Chondrocyte (in vitro differentiated cells): ENCODE data around the gene MRPL14. TPM values are rescaled to one million over a fixed set of nuclear protein-coding genes. Genes with fewer than 3 reads are reported as not detected.

ENCODE experiments used
- DNase-seq: peaks from one replicate; pipeline ENCODE4 v3.0.0; 2021; ENCODE audit warnings: mixed read lengths, low spot score
- H3K27ac Mint-ChIP-seq: one replicate; pipeline ENCODE4 v1.8.0; 2021; ENCODE audit warnings: mild to moderate bottlenecking, moderate library complexity, mixed read lengths; ENCODE audit not compliant: unreplicated experiment
- H3K27me3 Mint-ChIP-seq: 2 replicates; pipeline ENCODE4 v1.8.0; 2021; ENCODE audit warnings: low read depth, mixed read lengths
- H3K36me3 Mint-ChIP-seq: 2 replicates; pipeline ENCODE4 v1.8.0; 2021; ENCODE audit warnings: low read depth, mixed read lengths
- H3K4me1 Mint-ChIP-seq: 2 replicates; pipeline ENCODE4 v1.8.0; 2021; ENCODE audit warnings: low read depth, mild to moderate bottlenecking, mixed read lengths
- H3K4me3 Mint-ChIP-seq: one replicate; pipeline ENCODE4 v1.8.0; 2021; ENCODE audit warnings: mild to moderate bottlenecking, moderate library complexity, mixed read lengths; ENCODE audit not compliant: unreplicated experiment
- H3K9me3 Mint-ChIP-seq: 2 replicates; pipeline ENCODE4 v1.8.0; 2021; ENCODE audit warnings: low read depth, mixed read lengths
- total RNA-seq: library from RNA; stranded (reverse); gene quantifications from 3 replicates; pipeline ENCODE4 v1.2.1, GENCODE V29; 2021
- TF ChIP-seq, protein P1 (sequence below): fragments of 200-600 bp; sonication (generic); IDR thresholded peaks from 2 replicates; pipeline ENCODE4 v1.5.0; 2021; ENCODE audit warnings: antibody characterized with exemption, mild to moderate bottlenecking, moderate library complexity

The MRPL14 gene
- total RNA-seq, 1 donor from 2014 or later = 35.1 TPM

GRCh38 chr6:44162876-44163625 lies 35.8 kb upstream of the MRPL14 start:
- Mint-ChIP-seq H3K9me3 (no peaks in the 10 kb centered on the region), H3K27ac (no peak overlapping the region), H3K36me3 (no peaks in the 10 kb centered on the region), H3K4me3 (no peak overlapping the region), H3K27me3 (peaks cover 14% of the 10 kb centered on the region), H3K4me1 (peaks cover 11% of the 10 kb centered on the region)
- TF ChIP-seq, protein P1, sequence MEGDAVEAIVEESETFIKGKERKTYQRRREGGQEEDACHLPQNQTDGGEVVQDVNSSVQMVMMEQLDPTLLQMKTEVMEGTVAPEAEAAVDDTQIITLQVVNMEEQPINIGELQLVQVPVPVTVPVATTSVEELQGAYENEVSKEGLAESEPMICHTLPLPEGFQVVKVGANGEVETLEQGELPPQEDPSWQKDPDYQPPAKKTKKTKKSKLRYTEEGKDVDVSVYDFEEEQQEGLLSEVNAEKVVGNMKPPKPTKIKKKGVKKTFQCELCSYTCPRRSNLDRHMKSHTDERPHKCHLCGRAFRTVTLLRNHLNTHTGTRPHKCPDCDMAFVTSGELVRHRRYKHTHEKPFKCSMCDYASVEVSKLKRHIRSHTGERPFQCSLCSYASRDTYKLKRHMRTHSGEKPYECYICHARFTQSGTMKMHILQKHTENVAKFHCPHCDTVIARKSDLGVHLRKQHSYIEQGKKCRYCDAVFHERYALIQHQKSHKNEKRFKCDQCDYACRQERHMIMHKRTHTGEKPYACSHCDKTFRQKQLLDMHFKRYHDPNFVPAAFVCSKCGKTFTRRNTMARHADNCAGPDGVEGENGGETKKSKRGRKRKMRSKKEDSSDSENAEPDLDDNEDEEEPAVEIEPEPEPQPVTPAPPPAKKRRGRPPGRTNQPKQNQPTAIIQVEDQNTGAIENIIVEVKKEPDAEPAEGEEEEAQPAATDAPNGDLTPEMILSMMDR = no peak
- DNase-seq = no peak

DNA sequence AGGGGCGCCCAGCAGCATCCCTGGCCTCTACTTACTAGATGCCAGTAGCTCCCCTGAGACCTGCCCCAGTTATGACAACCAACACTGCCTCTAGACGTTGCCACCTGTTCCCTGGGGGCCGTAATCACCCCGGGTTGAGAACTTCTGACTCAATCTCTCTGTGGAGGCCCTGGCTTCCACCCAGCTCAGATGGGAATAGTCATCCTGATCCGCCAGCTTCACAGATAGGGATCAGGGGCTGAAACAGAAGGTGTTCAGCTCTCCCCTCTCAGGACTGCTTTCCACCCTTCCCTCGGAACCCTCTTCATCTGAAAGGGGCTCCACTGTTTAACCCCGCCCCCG lies 34.7 kb upstream of the MRPL14 start:
- peaks cover 11% of the 10 kb centered on the region for H3K4me1 Mint-ChIP-seq
- DNase-seq = no peak
- H3K36me3 Mint-ChIP-seq = no peaks in the 10 kb centered on the region
- H3K27me3 Mint-ChIP-seq = peaks cover 14% of the 10 kb centered on the region
- H3K4me3 Mint-ChIP-seq = no peak overlapping the region
- H3K9me3 Mint-ChIP-seq = no peaks in the 10 kb centered on the region
- TF ChIP-seq, protein P1 = no peak
- no peak overlapping the region for H3K27ac Mint-ChIP-seq

- DNase-seq = no peak
- H3K27me3 Mint-ChIP-seq = no peaks in the 10 kb centered on the region
- H3K9me3 Mint-ChIP-seq = no peaks in the 10 kb centered on the region
- peaks cover 7% of the 10 kb centered on the region for H3K4me1 Mint-ChIP-seq
- TF ChIP-seq, protein P1 = no peak
- H3K27ac Mint-ChIP-seq = no peak within 1 kb of the TSS
- H3K36me3 Mint-ChIP-seq = no peaks in the 10 kb centered on the region
- no peak within 1 kb of the TSS for H3K4me3 Mint-ChIP-seq
Measured at GRCh38 chr6:44158770-44159228, 31.5 kb upstream of the MRPL14 start, which contains the start of gene CAPN11. CAPN11 (plus strand) TSS chr6:44158820; CDS start chr6:44158849, 29 bp downstream.

DNA sequence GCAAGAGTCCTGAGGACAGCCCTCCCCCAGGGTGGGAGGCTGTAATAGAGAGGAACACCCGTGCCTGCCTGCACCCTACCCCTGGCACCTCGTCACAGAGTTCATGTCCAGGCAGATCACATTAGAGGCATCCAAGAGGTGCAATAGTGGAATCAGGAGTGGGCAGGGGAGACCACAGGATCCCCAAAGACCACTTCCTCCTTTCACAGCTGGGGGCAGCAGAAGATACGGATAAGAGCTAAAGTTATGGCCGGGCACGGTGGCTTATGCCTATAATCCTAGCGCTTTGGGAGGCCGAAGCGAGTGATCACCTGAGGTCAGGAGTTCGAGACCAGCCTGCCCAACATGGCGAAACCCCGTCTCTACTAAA lies 29.9 kb upstream of the MRPL14 start:
- H3K27me3 Mint-ChIP-seq = no peaks in the 10 kb centered on the region
- H3K4me3 Mint-ChIP-seq = no peak overlapping the region
- H3K9me3 Mint-ChIP-seq = no peaks in the 10 kb centered on the region
- no peak overlapping the region for H3K27ac Mint-ChIP-seq
- no peaks in the 10 kb centered on the region for H3K36me3 Mint-ChIP-seq
- TF ChIP-seq, protein P1 = no peak
- peaks cover 7% of the 10 kb centered on the region for H3K4me1 Mint-ChIP-seq
- no peak for DNase-seq

DNA sequence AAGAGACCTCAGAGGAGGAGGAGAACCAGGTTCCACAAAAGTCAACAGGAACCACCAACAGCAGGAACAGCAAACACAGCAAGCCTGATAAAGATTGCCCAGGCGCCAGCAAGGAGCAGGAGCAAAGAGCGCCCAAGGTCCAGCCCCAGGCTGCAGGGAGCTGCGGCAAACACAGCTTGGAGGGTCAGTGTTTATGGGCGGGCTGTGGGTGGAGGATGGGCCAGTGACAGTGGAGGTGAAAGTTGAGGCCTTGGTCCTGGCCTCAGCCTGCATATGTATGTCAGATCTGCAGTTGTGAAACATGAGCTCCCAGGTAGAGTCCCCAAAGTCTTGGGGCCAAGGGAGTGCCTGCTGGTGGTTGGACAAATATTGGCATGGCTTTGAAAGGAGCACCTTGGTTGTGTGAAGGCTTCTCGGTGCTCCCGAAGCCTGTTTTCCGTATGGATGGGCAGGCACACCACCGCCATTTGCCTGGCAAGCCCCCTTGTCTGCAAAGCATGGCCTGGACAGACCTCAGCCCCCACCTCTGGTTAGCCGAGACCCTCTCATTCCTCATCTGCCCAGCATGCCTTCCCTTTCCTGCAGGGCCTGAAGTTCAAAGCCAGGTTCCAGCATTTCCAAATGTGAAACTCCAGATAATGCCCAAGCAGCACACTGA lies 29.4 kb upstream of the MRPL14 start:
- H3K4me3 Mint-ChIP-seq = no peak overlapping the region
- no peaks in the 10 kb centered on the region for H3K36me3 Mint-ChIP-seq
- TF ChIP-seq, protein P1 = no peak
- DNase-seq = no peak
- H3K9me3 Mint-ChIP-seq = no peaks in the 10 kb centered on the region
- H3K27me3 Mint-ChIP-seq = no peaks in the 10 kb centered on the region
- H3K4me1 Mint-ChIP-seq = peaks cover 3% of the 10 kb centered on the region
- no peak overlapping the region for H3K27ac Mint-ChIP-seq
